GM19468 (cell line): Measurements from ENCODE around the gene SLC36A1.
"Not testable (repeated sequence)": the region's sequence is repeated elsewhere in the genome, so short reads cannot be mapped to it uniquely, and the experiment has no call there.

ENCODE experiments used
- ATAC-seq: cut with Tn5 transposase; IDR thresholded peaks from one replicate; pipeline ENCODE4 v1.9.1; 2021; ENCODE audit warnings: mild to moderate bottlenecking, moderate library complexity, moderate number of reproducible peaks; ENCODE audit not compliant: unreplicated experiment; ENCODE audit errors: extremely low read depth

The SLC36A1 gene

GRCh38 chr5:151447174-151448037, at the start of gene SLC36A1:
Gene SLC36A1 (plus strand): TSS chr5:151447603. CDS start chr5:151458793, 11,190 bp downstream.
- peak; percentile 70 for ATAC-seq

GRCh38 chr5:151405334-151406160, 41.9 kb upstream of the SLC36A1 start:
- no peak for ATAC-seq

- no peak for ATAC-seq
Observed at GRCh38 chr5:151406322-151406947, 41.0 kb upstream of the SLC36A1 start.

GRCh38 chr5:151408591-151409230, 38.7 kb upstream of the SLC36A1 start:
- ATAC-seq: no peak

- ATAC-seq: no peak
Observed at GRCh38 chr5:151413800-151414199, 33.6 kb upstream of the SLC36A1 start.

GRCh38 chr5:151414536-151414935, 32.9 kb upstream of the SLC36A1 start:
- no peak for ATAC-seq

GRCh38 chr5:151417712-151418111, 29.7 kb upstream of the SLC36A1 start:
- no peak for ATAC-seq

- no peak for ATAC-seq
Observed at GRCh38 chr5:151420127-151420526, 27.3 kb upstream of the SLC36A1 start.

GRCh38 chr5:151424892-151425523, 22.4 kb upstream of the SLC36A1 start:
- no peak for ATAC-seq

- not testable (repeated sequence) for ATAC-seq
Observed at GRCh38 chr5:151426347-151426746, 21.1 kb upstream of the SLC36A1 start.

GRCh38 chr5:151427258-151427657, 20.1 kb upstream of the SLC36A1 start:
- ATAC-seq: peak; percentile 100

GRCh38 chr5:151430731-151431130, 16.7 kb upstream of the SLC36A1 start:
- no peak for ATAC-seq

- no peak for ATAC-seq
Observed at GRCh38 chr5:151431666-151432065, 15.7 kb upstream of the SLC36A1 start.

GRCh38 chr5:151432210-151432609, 15.2 kb upstream of the SLC36A1 start:
- ATAC-seq: no peak

- no peak for ATAC-seq
Observed at GRCh38 chr5:151434570-151435237, 12.7 kb upstream of the SLC36A1 start.

- peak; percentile 2 for ATAC-seq
Observed at GRCh38 chr5:151448038-151448985, 909 bp downstream of the SLC36A1 start.

GRCh38 chr5:151449297-151449696, 1.9 kb downstream of the SLC36A1 start:
- ATAC-seq: no peak

- no peak for ATAC-seq
Observed at GRCh38 chr5:151449839-151450238, 2.4 kb downstream of the SLC36A1 start.
